ENCODE measurements around the gene FXN.

GRCh38 chr9:69020301-69021145 lies 15.0 kb upstream of the FXN start:
- no peak for TF ChIP-seq CTCF (conservative IDR thresholded peaks at IDR 0.05; ENCODE audit: low read length)
- TF ChIP-seq EZH2phosphoT487 (IDR thresholded peaks at IDR 0.05; ENCODE audit: borderline replicate concordance, low read depth, low read length) = no peak
